GM18858 (cell line): Measurements from ENCODE around the gene PIR.

ENCODE experiments used
- ATAC-seq: cut with Tn5 transposase; IDR thresholded peaks from one replicate; pipeline ENCODE4 v1.9.1; 2021; ENCODE audit not compliant: unreplicated experiment

The PIR gene

DNA sequence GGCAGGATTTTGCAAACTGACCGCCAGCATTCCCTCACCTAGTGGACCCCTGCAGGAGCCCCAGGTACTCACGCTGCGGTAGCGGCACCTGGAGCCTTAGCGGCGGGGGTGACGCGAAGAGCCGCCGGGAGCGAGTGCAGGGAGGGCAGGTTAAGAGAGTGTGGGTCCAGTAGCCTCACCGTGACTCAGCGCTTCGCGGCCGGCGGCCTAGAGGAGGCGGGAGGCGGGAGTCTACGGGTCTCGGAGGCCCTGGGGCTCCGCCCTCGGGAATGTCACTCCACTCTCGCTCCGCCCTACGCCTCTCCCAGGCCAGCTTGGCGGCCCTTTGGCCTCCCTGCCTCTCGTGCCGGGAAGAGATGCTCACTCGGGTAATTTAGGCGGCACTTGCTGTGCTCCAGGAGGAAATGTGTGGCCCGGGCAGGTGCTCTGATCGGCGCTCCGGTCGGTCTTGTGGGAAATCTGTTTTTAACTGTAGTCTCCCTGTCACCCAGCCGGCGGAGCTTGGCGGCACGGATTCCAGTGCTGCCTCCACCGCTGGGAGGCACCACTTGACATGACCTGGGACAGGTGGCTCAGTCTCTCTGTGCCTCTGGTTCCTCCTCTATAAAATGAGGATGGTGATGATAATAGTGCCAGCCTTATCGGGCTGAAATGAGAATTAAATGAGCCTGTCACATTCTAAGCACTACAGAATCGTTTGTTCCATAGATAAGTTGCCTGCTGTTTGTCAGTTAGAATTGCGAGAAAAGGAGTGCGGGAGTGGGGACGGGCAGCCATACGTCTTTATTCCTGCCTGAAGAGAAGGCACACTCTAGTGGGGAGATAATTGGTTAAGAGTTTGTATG is at the start of gene PIR:
PIR (minus strand) TSS at position 216 of the 845 bp plus-strand sequence. CDS start 2,076 bp downstream, outside the sequence.
- peak; percentile 89 for ATAC-seq

DNA sequence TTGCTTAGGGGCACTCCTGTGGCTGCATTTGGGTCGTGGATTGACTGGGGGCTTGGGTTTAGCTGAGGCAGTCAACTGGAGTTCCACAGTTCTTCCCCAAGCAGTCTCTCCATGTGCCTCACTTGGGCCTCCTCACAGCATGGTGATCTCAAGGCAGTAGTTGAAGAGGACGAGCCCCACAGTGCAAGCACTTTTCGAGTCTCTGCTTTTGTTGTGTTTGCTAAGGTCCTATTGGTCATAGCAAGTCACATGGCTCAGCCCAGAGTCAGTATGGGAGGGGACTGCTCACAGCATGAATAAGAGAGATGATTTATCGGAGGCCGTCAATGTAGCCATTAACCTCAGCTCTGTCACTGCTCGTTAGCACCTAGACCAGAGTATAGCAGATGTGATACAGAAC is 37.2 kb upstream of the PIR start:
- no peak for ATAC-seq

DNA sequence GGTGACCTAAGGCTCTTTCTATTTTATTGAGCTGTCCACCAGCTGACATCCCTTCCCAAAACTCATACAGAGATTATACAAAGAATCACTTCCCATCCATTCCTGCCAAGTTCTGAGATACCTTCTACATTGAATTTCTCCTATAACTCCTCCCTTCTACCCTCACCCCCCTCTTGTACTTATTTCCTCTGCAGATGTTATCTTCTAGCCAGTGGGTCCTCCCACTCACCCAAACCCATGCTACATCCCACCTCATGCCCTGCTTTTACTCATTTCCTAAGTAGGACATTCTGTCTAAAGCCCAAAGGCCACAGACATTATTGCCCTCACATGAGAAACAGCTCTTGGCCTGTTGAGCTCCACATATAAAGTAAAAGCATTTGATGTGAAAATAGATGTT is 36.0 kb upstream of the PIR start:
- ATAC-seq: no peak

DNA sequence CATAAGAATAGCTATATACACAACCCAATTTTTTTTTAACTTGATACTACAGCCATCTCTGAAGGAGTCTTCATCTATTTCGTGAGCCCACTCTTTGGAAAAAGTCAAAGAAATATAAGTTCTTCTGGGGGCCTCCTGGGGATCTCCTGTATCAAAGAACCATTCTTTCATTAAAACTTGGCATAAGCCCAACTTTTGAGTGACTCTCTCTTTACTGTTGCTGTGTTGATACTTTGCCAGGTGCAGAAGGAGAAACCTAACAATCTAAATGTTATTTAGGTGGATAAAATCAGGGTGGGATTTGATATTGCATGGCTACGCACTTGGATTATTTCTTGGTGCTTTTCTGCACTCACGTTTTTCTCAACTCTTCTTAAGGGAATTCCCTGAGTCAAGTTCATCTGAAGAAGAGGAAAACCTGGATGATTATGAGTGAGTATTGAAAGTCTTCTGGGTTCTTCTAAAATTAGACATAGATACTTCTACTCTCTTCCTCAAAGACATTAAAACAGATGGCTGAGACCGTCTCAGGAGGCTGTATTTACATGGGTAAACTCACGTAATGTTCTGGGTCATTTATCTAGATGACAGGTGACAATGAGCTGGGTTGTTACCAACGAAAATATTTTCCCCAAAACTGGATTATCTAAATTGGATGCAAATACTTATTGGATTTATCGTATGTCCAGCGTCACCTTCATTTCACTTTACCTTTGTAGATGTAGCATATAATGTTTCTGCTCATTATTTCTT is 32.7 kb upstream of the PIR start:
- no peak for ATAC-seq

DNA sequence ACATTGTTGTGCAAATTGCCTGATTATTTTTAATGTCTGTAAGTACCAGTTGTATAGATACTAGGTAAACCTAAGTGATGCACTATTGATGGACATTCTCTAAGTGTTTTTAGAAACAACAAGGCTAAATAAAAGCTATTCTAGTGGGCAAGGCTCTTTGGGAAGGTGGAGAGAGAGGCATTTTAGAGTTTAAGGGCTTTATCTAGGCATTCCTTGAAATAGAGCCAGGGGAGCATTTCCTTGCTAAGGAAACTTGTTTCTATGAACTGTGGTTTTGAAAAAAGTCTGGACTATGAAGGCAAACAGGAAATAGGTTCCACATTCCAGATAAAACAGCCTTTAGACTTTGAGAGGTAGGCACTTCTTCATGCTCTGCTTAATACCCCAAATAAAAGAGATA is 31.3 kb upstream of the PIR start:
- no peak for ATAC-seq

DNA sequence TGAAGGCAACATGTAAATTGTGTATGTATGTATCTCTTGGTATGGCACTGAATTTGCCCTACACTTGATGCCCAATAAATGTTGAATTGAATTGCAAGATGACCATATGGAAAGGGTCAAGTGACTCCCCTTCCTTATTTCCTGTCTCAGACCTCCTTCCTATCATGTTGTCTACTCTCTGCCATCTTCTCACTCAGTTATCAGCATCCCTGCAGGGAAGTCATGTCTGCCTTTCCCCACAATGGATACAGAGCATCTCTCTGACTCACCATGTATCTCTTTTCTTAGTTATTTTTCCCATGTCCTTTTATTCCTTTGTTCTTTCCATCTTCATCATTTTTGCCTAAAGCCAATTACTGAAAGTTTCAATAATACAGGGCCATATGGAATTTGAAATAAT is 30.0 kb upstream of the PIR start:
- no peak for ATAC-seq

DNA sequence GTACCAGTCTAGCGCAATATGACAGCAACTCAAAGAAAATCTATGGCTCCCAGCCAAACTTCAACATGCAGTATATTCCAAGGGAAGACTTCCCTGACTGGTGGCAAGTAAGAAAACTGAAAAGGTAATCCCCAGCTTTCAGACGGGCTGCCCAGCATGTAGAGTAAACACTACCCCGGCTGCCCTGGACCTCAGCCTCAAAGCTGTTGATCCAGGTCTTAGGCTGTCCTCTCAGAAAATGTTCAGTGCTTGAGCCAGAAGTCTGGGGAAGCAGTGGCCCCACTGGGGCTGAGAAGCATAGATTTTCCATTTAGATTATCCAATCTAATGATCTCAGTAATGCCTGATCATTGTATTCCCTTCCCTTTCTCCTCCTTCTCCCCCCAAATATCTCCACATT is 29.3 kb upstream of the PIR start:
- ATAC-seq: no peak

DNA sequence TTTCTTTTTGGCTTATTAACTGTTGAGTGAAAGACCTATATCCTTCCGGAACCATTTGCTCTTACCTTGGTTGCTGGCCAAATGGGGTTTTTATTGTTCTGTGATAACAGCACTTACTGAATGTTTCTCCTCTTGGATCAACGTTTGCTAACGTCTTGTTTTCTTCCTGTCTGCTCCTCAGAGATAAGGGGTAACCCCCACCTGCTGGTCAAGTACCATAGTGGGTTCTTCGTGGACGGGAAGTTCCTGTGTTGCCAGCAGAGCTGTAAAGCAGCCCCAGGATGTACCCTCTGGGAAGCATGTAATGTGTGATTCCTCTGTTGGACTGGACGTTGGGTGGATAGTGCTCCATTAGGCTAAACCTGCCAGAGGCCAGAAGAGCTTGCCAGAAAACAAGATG is 22.8 kb upstream of the PIR start:
- no peak for ATAC-seq

DNA sequence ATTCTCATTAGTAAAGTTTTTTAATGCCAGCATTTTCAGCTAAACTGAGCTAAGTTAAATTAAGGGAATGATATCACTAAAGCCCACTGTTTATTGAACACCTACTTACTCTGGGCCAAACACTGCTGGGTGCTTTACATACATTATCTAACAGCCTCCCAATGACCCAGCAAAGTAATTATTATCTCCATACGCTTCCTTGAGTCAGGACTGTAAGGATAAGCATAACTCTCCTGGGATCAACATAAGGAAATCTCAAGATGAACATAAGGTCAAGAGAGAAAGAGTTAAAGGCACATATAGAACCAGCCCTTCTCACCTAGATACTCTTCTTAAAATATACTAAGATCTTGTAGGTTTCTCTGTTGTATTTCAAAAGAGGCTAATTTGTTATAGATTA is 21.1 kb upstream of the PIR start:
- no peak for ATAC-seq

DNA sequence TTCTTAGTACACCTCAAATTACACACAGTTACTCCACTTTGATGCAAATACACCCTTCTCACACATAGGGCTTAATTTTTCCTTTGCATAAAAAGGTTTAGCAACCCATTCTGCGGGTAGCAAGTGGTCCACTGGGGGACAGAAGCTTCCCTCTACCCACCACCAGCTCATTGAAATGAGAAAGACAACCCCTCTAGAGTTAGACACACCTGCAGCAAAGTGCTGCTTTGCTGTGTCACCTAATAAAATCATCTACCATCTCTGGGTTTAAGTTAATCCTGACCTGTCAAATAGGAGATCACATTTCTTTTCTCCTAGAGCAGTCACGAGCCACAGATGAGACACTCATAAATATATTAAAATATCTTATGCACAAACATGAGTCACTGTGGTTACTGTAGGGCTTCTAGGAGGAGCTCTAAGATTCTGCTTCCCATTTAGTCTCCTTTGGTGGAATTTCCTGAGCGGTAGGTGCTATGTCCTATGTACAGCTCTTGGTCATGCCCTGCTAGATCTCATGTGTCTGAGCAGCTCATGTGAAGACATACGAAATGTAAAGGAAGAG is 19.4 kb upstream of the PIR start:
- no peak for ATAC-seq

DNA sequence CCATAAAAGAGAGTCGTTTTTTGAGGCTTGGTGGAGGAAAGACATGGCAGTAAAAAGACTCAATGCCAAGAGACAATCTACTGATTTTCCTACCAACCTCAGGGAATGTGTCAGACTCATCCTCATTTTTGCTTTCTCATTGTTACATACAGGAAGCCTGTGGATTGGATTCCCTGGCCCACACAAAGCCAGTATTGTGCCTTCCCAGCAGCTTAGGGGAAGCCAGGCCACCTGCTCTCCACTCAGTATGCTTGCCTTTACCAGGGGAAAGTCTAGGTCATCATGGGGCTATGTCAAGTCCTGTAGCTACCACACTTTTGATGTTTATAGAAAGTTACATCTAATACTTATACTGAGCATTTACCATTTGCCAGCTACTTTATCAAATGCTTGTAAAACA is 18.4 kb upstream of the PIR start:
- no peak for ATAC-seq

DNA sequence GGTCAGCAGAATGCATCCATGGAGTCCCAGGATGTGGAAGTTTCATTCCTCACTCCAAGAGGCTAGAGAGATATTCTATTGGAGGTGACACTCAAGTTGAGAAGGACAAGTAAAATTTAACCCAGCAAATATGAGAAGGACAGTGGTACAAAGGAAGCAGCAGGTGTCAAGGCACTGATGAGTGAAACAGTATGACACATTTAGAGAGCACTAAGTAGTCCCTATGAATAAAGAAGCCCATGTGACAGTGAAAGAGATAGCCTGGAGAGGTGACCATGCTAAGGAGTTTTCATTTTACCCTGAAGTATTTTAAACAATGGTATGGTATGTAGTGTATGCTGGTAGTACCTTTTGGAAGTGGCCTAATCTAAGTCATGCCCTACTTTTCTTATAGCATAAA is 16.7 kb upstream of the PIR start:
- ATAC-seq: no peak

DNA sequence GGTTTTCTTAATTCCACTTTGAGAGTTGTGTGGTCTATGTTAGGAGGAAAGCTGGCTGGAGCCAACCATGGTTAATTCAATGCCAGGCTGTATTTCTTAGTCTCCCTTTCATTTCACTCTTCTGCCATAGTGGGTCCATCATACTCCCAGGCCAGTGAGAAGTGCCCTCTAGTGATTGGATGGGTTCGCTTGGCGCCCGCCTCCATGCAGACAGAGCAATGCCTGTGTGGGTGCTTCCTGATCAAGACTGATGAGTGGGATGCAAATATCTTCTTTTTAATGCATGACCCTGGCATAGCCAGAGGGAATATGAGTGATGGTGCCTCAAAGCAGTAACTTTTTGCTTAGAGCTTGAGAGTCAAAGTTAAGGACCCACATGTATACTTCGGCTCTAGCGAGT is 13.9 kb upstream of the PIR start:
- no peak for ATAC-seq

DNA sequence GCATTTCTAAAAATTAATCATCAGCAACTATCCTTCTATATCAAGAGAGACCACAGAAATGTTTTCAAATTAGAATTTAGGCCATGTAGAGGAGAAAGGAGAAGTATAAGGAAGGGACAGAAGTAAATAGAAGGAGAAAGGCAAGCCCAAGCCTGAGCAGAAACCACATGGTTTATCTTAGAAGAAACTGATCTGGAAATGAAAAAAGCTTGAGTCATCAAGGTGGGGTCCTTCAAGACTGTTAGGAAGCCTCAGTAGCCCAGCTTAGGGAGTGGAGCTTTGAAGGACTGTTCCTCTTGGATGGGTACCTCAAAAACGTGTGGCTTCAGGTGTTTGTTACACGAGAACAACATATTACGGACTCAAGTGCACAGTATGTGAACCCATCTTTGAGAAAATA is 12.0 kb upstream of the PIR start:
- ATAC-seq: no peak

DNA sequence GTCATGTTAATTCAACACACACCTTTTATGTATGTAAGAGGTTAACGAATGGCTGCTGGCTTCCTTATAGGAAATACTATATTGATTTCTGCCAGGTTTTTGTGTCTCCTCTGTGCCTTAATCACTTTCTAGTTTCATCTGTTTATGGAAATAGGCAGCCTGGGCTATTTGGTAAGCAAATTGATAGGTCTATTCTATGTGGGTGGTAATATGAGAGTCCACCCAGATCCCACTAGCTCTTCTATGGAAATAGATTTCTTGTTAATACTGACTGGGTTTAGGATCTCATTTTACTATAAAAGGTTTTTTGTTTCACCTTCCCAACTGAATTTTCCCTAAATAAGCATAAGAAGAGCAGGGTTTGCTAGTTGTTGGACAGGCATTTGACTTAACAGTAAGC is 11.5 kb upstream of the PIR start:
- no peak for ATAC-seq

DNA sequence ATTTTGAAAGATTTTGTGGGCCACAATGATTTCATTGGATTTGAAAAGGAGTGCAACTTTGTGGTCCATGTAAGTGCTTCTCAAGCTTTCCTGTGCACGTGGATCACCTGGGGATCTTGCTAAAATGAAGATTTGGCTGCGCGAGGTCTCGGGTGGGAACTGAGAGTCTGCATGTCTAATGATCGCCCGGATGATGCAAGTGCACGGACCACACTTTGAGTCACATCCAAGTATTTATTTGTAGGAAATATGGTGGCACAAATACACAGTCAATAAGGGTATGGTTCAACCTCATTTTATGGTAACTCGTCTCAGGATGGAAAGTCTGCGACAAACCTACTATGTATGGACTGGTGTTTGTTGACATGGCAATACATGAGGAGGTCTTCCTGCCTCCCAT is 8.4 kb upstream of the PIR start:
- no peak for ATAC-seq

DNA sequence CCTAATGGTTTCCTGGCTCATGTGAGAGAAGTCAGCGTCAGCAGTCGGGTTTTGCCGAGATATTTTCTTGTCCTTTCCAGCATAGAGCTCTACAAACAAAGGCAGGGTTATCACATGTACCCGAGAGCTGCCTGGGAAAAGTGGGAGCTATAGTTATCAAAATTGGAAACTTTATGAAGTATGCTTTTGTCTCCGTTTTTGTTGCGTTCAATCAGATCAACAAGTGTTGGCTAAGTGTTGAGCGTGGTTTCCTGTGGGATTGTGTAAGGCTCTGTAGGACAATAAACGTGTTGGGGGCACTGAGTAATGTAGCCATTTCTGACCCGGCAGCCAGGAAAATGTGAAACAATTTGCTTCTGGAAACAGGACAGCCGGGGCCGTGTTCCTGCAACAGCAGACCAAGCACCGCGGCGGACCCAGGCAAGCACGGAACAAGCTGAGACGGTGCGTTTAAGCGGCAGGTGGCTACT is 7.4 kb upstream of the PIR start, which contains the start of gene BMX:
BMX (plus strand) TSS at position 311 of the 470 bp plus-strand sequence. CDS start 7,547 bp downstream, outside the sequence.
- ATAC-seq: no peak

DNA sequence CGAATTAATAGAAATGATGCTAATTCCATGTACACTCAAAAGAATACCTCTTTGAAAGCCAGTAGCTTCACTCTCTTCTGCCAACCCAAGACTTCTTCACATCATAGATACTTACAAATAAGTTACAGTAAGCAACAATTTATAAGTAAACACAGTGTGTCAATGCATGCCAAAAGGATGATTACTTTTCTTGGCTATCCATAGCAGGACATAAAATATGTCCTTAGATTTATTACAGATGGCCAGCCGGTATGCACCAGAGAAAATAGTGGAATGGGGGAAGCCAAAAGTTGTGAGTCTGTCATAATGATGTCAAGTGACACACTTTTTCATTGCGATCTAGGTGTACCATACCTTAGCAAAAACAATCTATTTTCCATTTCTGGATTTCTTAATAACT is 6.8 kb upstream of the PIR start:
- ATAC-seq: no peak

DNA sequence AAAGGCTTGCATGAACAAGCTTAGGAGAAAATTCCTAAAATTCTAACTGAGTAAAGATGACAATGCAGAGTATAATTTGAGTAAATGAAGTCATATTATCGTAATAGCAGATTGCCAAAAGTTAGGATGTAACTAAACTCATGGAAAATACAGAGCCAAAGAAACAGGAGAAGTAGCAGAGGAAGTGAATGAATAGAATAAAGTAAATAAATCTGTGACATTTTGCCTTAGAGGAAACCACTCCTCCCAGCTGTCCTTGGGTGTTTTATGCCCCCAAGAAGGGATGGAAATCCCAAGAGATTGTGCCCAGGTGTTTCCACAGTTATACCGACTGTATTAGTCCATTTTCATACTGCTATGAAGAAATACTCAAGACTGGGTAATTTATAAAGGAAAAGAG is 5.6 kb upstream of the PIR start:
- no peak for ATAC-seq

DNA sequence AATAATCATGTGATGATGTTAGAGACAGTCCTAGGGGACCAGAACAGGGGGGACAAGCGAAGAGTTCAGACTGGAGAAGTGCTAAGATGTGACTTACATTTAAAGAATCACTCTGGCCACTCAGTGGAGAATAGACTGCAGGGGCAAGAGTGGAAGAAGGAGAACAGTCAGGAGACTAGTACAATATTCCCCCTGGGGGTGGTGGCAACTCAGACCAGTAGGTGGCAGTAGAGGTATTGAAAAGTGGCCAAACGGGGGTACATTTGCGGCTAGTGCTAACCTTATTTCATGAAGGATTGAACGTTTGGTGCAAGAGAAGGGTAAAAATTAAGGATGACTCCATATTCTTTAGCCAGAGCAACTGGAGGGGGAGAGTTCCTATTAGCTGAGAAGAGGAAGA is 4.7 kb upstream of the PIR start:
- ATAC-seq: no peak

DNA sequence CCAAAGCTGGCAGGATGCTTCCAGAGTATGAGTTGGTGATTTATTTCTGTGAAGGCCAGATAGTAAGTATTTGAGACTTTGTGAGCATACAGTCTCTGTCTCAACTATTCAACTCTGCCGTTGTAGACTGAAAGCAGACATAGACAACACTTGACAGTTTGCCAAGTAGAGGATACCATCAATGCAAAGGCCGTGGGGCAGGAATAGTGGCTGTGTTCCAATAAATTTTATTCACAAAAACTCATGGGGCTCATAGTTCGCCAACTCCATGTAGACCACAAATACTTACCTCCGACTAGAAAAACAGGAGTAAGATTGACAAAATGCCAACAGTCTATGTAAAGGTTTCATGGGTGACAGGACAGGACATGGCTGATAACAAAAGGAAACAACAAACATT is 3.7 kb upstream of the PIR start:
- no peak for ATAC-seq

DNA sequence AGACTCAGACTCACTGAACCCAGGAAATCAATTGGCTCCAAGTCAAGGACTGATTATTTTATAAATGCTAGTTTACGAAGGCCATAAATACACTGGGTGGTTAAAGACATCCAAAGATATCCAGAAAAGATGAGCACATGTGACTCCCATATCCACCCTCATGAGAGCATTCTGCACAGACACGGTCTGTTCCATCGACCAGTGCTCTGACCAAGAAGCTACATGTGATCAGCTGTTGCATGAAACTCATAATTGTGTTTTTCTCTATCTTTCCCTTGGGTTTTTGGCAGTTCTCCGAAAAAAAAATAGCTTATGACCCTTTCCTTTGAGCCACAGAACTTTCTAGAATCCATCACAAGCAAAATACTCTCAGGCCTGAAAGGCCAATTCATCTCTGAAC is 2.7 kb upstream of the PIR start:
- ATAC-seq: no peak
